GM19238 (cell line): ENCODE results near the gene C10orf105.

Source experiments
- DNase-seq: peaks from one replicate; pipeline ENCODE4 v3.0.0; 2011; ENCODE audit warnings: low spot score; ENCODE audit not compliant: insufficient read length

Gene C10orf105

GRCh38 chr10:71737834-71738197 is 18.2 kb upstream of the C10orf105 start:
- DNase-seq = no peak

- DNase-seq = no peak
These were observed 17.6 kb upstream of the C10orf105 start for GRCh38 chr10:71737001-71737833.

GRCh38 chr10:71736570-71736952 is 17.0 kb upstream of the C10orf105 start:
- DNase-seq = no peak

- no peak for DNase-seq
These were observed 16.4 kb upstream of the C10orf105 start for GRCh38 chr10:71735709-71736569.

- DNase-seq = no peak
These were observed 15.2 kb upstream of the C10orf105 start for GRCh38 chr10:71734797-71735196.

GRCh38 chr10:71731791-71732190 is 12.2 kb upstream of the C10orf105 start:
- no peak for DNase-seq

GRCh38 chr10:71729161-71729636 is 9.6 kb upstream of the C10orf105 start:
- DNase-seq = no peak

- DNase-seq = peak; percentile 76
These were observed 8.5 kb upstream of the C10orf105 start for GRCh38 chr10:71727738-71728737.

- DNase-seq = peak; percentile 58
These were observed 7.6 kb upstream of the C10orf105 start for GRCh38 chr10:71727105-71727737.

- DNase-seq = no peak
These were observed 7.1 kb upstream of the C10orf105 start for GRCh38 chr10:71726580-71727104.

GRCh38 chr10:71725998-71726579 is 6.5 kb upstream of the C10orf105 start:
- peak; percentile 45 for DNase-seq

GRCh38 chr10:71725249-71725648 is 5.7 kb upstream of the C10orf105 start:
- DNase-seq = no peak

GRCh38 chr10:71724539-71724938 is 5.0 kb upstream of the C10orf105 start:
- no peak for DNase-seq

- DNase-seq = no peak
These were observed 3.7 kb upstream of the C10orf105 start for GRCh38 chr10:71723311-71723710.

GRCh38 chr10:71722849-71723248 is 3.3 kb upstream of the C10orf105 start:
- no peak for DNase-seq

- DNase-seq = no peak
These were observed 1.7 kb upstream of the C10orf105 start for GRCh38 chr10:71721313-71721712.

- no peak for DNase-seq
These were observed 710 bp upstream of the C10orf105 start for GRCh38 chr10:71720288-71720687.

- no peak for DNase-seq
These were observed 536 bp downstream of the C10orf105 start for GRCh38 chr10:71719042-71719441.

- DNase-seq = no peak
These were observed 1.3 kb downstream of the C10orf105 start for GRCh38 chr10:71718165-71718698.

- DNase-seq = no peak
These were observed 2.0 kb downstream of the C10orf105 start for GRCh38 chr10:71717551-71717951.
